Measurements from ENCODE around the gene SPDYE3.
"Not testable (repeated sequence)": the region's sequence is repeated elsewhere in the genome, so short reads cannot be mapped to it uniquely, and the experiment has no call there.

The SPDYE3 gene

DNA sequence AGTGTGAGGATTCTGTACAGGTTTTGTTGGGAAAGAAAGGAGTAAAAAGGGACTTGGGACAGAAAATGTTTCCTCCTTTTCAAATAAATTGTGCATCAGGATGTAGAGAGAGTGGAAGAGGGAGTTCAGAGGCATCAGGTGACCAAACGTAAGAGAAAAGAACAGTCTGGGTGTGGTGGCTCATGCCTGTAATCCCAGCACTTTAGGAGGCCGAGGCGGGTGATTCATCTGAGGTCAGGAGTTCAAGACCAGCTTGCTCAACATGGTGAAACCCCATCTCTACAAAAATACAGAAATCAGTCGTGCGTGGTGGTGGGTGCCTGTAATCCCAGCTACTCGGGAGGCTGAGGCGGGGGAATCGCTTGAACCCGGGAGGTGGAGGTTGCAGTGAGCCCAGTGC is 12.2 kb upstream of the SPDYE3 start:
- H2AK5ac ChIP-seq (ENCODE audit: low read length); H3K36me3 ChIP-seq (ENCODE audit: control insufficient read depth, insufficient read depth, low read length); H3K27me3 ChIP-seq (ENCODE audit: insufficient read depth, low read length, poor library complexity); H3K4me2 ChIP-seq (ENCODE audit: low read length); H4K8ac ChIP-seq (ENCODE audit: low read depth, low read length); H3K4ac ChIP-seq (ENCODE audit: low read depth, low read length); H3K79me1 ChIP-seq (ENCODE audit: low read length); DNase-seq; H3K79me2 ChIP-seq (ENCODE audit: control insufficient read depth, insufficient read depth, low read length); H2BK120ac ChIP-seq (ENCODE audit: low read depth, low read length); H3K23ac ChIP-seq (ENCODE audit: low read length); H3K4me3 ChIP-seq (ENCODE audit: low read length); H3K9ac ChIP-seq (ENCODE audit: low read length); H3K18ac ChIP-seq (ENCODE audit: low read length); H3K27ac ChIP-seq (ENCODE audit: low read depth, low read length); H2BK15ac ChIP-seq (replicated peaks; ENCODE audit: low read depth); H4K5ac ChIP-seq (ENCODE audit: low read length); H3K4me1 ChIP-seq (ENCODE audit: control insufficient read depth, low read depth, low read length); H2BK5ac ChIP-seq (ENCODE audit: low read length); H3K56ac ChIP-seq (ENCODE audit: low read length): not testable (repeated sequence)
- no CpG with 5 or more reads among the region's 9 CpGs for WGBS (ENCODE audit: extremely low coverage, insufficient coverage, low lambda C conversion rate)

- H3K27me3 ChIP-seq (ENCODE audit: insufficient read depth, low read length, poor library complexity); H2AK5ac ChIP-seq (ENCODE audit: low read length); H3K79me1 ChIP-seq (ENCODE audit: low read length); H2BK120ac ChIP-seq (ENCODE audit: low read depth, low read length); H2BK5ac ChIP-seq (ENCODE audit: low read length); H3K27ac ChIP-seq (ENCODE audit: low read depth, low read length); H4K5ac ChIP-seq (ENCODE audit: low read length); H3K79me2 ChIP-seq (ENCODE audit: control insufficient read depth, insufficient read depth, low read length); H3K18ac ChIP-seq (ENCODE audit: low read length); H3K4me2 ChIP-seq (ENCODE audit: low read length); H3K9ac ChIP-seq (ENCODE audit: low read length); H3K23ac ChIP-seq (ENCODE audit: low read length); H3K36me3 ChIP-seq (ENCODE audit: control insufficient read depth, insufficient read depth, low read length); DNase-seq; H3K56ac ChIP-seq (ENCODE audit: low read length); H4K8ac ChIP-seq (ENCODE audit: low read depth, low read length); H3K4me1 ChIP-seq (ENCODE audit: control insufficient read depth, low read depth, low read length); H3K4me3 ChIP-seq (ENCODE audit: low read length); H2BK15ac ChIP-seq (replicated peaks; ENCODE audit: low read depth); H3K4ac ChIP-seq (ENCODE audit: low read depth, low read length): not testable (repeated sequence)
- no CpG with 5 or more reads among the region's 6 CpGs for WGBS (ENCODE audit: extremely low coverage, insufficient coverage, low lambda C conversion rate)
Measured at GRCh38 chr7:100297852-100298631, 9.5 kb upstream of the SPDYE3 start.

GRCh38 chr7:100298632-100298895 is 8.9 kb upstream of the SPDYE3 start:
- H2BK5ac ChIP-seq (ENCODE audit: low read length); H3K79me1 ChIP-seq (ENCODE audit: low read length); H2BK15ac ChIP-seq (replicated peaks; ENCODE audit: low read depth); H2BK120ac ChIP-seq (ENCODE audit: low read depth, low read length); DNase-seq; H3K9ac ChIP-seq (ENCODE audit: low read length); H3K36me3 ChIP-seq (ENCODE audit: control insufficient read depth, insufficient read depth, low read length); H4K8ac ChIP-seq (ENCODE audit: low read depth, low read length); H3K23ac ChIP-seq (ENCODE audit: low read length); H3K4me3 ChIP-seq (ENCODE audit: low read length); H3K4me2 ChIP-seq (ENCODE audit: low read length); H3K4me1 ChIP-seq (ENCODE audit: control insufficient read depth, low read depth, low read length); H2AK5ac ChIP-seq (ENCODE audit: low read length); H3K79me2 ChIP-seq (ENCODE audit: control insufficient read depth, insufficient read depth, low read length); H4K5ac ChIP-seq (ENCODE audit: low read length); H3K56ac ChIP-seq (ENCODE audit: low read length); H3K27ac ChIP-seq (ENCODE audit: low read depth, low read length); H3K4ac ChIP-seq (ENCODE audit: low read depth, low read length); H3K27me3 ChIP-seq (ENCODE audit: insufficient read depth, low read length, poor library complexity); H3K18ac ChIP-seq (ENCODE audit: low read length): not testable (repeated sequence)
- WGBS (ENCODE audit: extremely low coverage, insufficient coverage, low lambda C conversion rate): no CpG with 5 or more reads among the region's 7 CpGs

DNA sequence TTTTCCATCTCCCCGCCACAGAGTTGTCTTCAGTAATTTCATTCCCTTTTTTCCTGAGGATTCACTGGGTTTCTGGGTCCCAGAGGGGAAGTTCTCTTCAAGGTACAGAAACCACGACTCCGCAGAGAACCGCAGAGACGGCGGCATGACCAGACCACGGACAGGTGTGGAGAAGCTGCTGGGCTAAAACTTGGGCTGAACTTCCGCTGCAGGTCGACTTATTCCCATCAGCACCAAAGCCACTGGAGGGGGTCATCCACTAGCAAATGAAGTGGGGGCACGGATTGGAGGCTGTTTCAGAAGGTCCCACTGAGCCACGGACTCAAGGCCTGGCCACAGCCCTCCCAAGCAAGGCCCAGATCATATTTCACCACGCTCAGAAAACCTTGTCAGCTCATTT is 3.0 kb upstream of the SPDYE3 start:
- H2BK120ac ChIP-seq (ENCODE audit: low read depth, low read length); H3K27me3 ChIP-seq (ENCODE audit: insufficient read depth, low read length, poor library complexity); H3K18ac ChIP-seq (ENCODE audit: low read length); H3K79me2 ChIP-seq (ENCODE audit: control insufficient read depth, insufficient read depth, low read length); H3K4me3 ChIP-seq (ENCODE audit: low read length); H3K36me3 ChIP-seq (ENCODE audit: control insufficient read depth, insufficient read depth, low read length); H3K23ac ChIP-seq (ENCODE audit: low read length); H4K8ac ChIP-seq (ENCODE audit: low read depth, low read length); H3K4ac ChIP-seq (ENCODE audit: low read depth, low read length); DNase-seq; H3K27ac ChIP-seq (ENCODE audit: low read depth, low read length); H3K4me2 ChIP-seq (ENCODE audit: low read length); H3K4me1 ChIP-seq (ENCODE audit: control insufficient read depth, low read depth, low read length); H2BK15ac ChIP-seq (replicated peaks; ENCODE audit: low read depth); H3K56ac ChIP-seq (ENCODE audit: low read length); H3K79me1 ChIP-seq (ENCODE audit: low read length); H2BK5ac ChIP-seq (ENCODE audit: low read length); H3K9ac ChIP-seq (ENCODE audit: low read length); H2AK5ac ChIP-seq (ENCODE audit: low read length); H4K5ac ChIP-seq (ENCODE audit: low read length): not testable (repeated sequence)
- no CpG with 5 or more reads among the region's 12 CpGs for WGBS (ENCODE audit: extremely low coverage, insufficient coverage, low lambda C conversion rate)

- H3K36me3 ChIP-seq (ENCODE audit: control insufficient read depth, insufficient read depth, low read length); H3K18ac ChIP-seq (ENCODE audit: low read length); H4K8ac ChIP-seq (ENCODE audit: low read depth, low read length); H3K23ac ChIP-seq (ENCODE audit: low read length); H3K4me3 ChIP-seq (ENCODE audit: low read length); H2BK5ac ChIP-seq (ENCODE audit: low read length); H3K79me1 ChIP-seq (ENCODE audit: low read length); H3K27ac ChIP-seq (ENCODE audit: low read depth, low read length); H3K4me1 ChIP-seq (ENCODE audit: control insufficient read depth, low read depth, low read length); DNase-seq; H2AK5ac ChIP-seq (ENCODE audit: low read length); H4K5ac ChIP-seq (ENCODE audit: low read length); H3K4ac ChIP-seq (ENCODE audit: low read depth, low read length); H2BK120ac ChIP-seq (ENCODE audit: low read depth, low read length); H3K79me2 ChIP-seq (ENCODE audit: control insufficient read depth, insufficient read depth, low read length); H3K56ac ChIP-seq (ENCODE audit: low read length); H3K9ac ChIP-seq (ENCODE audit: low read length); H3K27me3 ChIP-seq (ENCODE audit: insufficient read depth, low read length, poor library complexity); H2BK15ac ChIP-seq (replicated peaks; ENCODE audit: low read depth); H3K4me2 ChIP-seq (ENCODE audit: low read length): not testable (repeated sequence)
- no CpG with 5 or more reads among the region's 5 CpGs for WGBS (ENCODE audit: extremely low coverage, insufficient coverage, low lambda C conversion rate)
Measured at GRCh38 chr7:100318329-100318728, 10.8 kb downstream of the SPDYE3 start.

- H3K27ac ChIP-seq (ENCODE audit: low read depth, low read length); H3K36me3 ChIP-seq (ENCODE audit: control insufficient read depth, insufficient read depth, low read length); H3K79me2 ChIP-seq (ENCODE audit: control insufficient read depth, insufficient read depth, low read length); H3K9ac ChIP-seq (ENCODE audit: low read length); H3K18ac ChIP-seq (ENCODE audit: low read length); H3K4me3 ChIP-seq (ENCODE audit: low read length); H3K27me3 ChIP-seq (ENCODE audit: insufficient read depth, low read length, poor library complexity); H3K4me1 ChIP-seq (ENCODE audit: control insufficient read depth, low read depth, low read length); H3K4me2 ChIP-seq (ENCODE audit: low read length); H3K79me1 ChIP-seq (ENCODE audit: low read length); H3K23ac ChIP-seq (ENCODE audit: low read length); H4K8ac ChIP-seq (ENCODE audit: low read depth, low read length); H4K5ac ChIP-seq (ENCODE audit: low read length); DNase-seq; H2AK5ac ChIP-seq (ENCODE audit: low read length); H2BK5ac ChIP-seq (ENCODE audit: low read length); H2BK120ac ChIP-seq (ENCODE audit: low read depth, low read length); H3K56ac ChIP-seq (ENCODE audit: low read length); H3K4ac ChIP-seq (ENCODE audit: low read depth, low read length); H2BK15ac ChIP-seq (replicated peaks; ENCODE audit: low read depth): not testable (repeated sequence)
- no CpG with 5 or more reads among the region's 1 CpG for WGBS (ENCODE audit: extremely low coverage, insufficient coverage, low lambda C conversion rate)
Measured at GRCh38 chr7:100321648-100322047, 14.1 kb downstream of the SPDYE3 start.
